GM18517 (cell line): ENCODE measurements around the gene PITPNM1.
A peak's percentile ranks its signal among the peaks of the same experiment; 100 is the strongest.
"Not testable (repeated sequence)": the region's sequence is repeated elsewhere in the genome, so short reads cannot be mapped to it uniquely, and the experiment has no call there.

Source experiments
- ATAC-seq: cut with Tn5 transposase; IDR thresholded peaks from one replicate; pipeline ENCODE4 v1.9.1; 2021; ENCODE audit warnings: mild to moderate bottlenecking, moderate library complexity; ENCODE audit not compliant: unreplicated experiment

The PITPNM1 gene

GRCh38 chr11:67523556-67524479 is 18.7 kb upstream of the PITPNM1 start:
- ATAC-seq = no peak

- ATAC-seq = no peak
Observed at GRCh38 chr11:67522844-67523555, 17.8 kb upstream of the PITPNM1 start, which contains the start of gene CABP2. CABP2 (minus strand) TSS chr11:67523446; CDS start chr11:67523326, 120 bp downstream.

DNA sequence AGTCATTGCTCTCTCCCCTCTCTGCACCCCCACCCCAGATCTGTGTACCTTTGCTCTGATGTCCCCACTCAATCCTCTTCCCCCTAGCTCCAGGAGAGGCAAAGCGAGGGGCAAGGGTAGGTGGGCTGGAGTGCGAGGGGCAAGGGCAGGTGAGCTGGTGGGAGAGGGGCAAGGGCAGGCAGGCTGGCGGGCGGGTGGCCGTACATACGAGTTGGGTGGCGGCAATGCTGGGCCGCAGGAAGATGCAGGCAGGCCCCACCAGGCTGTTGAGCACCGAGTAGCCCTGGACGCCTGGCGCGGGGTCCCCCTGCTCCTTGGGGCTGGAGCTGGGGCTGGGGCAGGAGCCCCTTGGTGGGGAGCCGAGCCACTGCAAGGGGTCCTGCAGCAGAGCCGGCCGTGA is 17.2 kb upstream of the PITPNM1 start:
- ATAC-seq = no peak

GRCh38 chr11:67521924-67522323 is 16.8 kb upstream of the PITPNM1 start:
- ATAC-seq = no peak

GRCh38 chr11:67520856-67521824 is 16.0 kb upstream of the PITPNM1 start:
- no peak for ATAC-seq

GRCh38 chr11:67519726-67520125 is 14.6 kb upstream of the PITPNM1 start:
- ATAC-seq = no peak

DNA sequence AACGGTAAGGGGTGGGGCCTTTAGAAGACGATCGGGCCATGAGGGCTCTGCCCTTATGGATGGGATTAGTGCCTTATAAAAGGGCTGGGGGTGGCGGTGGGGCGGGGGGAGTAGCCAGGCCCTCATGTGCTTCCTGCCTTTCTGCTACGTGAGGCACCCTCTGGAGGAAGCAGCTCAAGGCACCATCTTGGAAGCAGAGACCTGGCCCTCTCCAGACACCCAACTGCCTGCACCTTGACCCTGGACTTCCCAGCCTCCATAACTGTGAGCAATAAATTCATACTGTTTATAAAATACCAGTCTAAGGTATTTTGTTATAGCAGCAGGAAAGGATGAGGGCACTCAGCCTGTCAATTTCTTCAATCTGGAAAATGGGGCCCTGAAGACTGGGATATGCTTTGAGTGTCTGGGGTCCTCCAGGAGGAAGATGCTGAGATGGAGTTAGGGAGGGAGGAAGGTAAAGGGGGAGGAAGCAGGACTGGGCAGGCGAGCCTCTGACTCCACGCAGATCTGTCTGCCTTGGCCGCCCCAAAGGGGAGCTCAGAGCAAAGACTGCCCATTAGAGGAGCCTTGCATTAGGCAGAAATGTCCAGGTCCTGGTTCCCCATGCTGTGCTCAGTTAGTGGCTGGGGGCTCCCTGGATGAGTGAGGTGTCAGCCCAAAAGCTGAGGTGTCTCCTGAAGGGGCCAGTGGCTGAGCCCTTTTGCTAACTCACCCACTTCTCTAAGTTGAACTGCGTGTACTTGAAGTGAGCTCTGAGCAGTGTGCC is 12.8 kb upstream of the PITPNM1 start:
- no peak for ATAC-seq

DNA sequence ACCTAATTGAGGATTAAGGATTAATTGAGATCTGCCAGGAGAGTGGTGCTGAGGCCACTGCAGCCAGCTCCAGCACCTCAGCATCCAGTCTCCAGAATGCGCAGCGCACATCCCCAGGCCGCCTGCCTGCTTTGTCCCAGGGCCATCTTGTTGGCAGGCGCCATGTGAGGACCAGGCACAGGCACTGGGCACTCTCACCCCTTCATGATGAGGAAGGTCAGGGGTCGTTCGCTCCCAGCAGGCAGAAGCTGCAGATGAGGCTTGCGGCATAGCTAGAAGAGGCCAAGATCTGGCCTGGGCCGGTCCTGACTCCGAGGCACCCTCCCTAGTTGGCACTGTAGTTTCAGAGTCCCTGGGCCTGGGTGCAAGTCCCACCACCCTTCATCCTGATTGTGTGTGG is 11.6 kb upstream of the PITPNM1 start:
- ATAC-seq = no peak

GRCh38 chr11:67514116-67514515 is 9.0 kb upstream of the PITPNM1 start:
- ATAC-seq = no peak

DNA sequence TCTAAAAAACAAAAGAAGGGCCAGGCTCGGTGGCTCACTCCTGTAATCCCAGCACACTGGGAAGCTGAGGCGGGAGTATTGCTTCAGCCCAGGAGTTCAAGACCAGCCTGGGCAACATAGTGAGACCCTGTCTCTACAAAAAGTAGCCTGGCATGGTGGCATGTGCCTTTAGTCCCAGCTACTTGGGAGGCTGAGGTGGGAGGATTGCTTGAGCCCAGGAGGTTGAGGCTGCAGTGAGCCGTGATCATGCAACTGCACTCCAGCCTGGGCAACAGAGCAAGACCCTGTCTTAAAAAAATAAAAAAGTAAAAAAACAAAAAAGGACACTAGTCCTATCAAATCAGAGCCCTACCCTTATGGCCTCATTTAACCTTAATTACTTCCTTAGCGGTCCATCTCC is 6.4 kb upstream of the PITPNM1 start:
- not testable (repeated sequence) for ATAC-seq

DNA sequence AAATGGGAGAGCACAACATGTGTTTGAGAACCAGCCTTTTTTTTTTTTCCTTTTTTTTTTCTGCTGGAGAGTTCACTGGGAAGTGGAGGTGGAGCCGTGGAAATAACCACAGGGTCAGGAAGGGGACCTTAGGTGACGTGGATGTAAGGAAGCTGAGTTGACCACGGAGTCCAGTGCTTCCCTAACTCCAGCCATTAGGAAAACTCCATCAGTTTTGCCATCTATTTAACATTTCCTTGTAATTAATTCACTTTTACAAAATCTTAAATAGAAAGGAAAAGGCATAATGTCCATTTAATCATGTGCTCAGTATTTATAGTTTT is 4.8 kb upstream of the PITPNM1 start:
- ATAC-seq = no peak

GRCh38 chr11:67508486-67509121 is 3.4 kb upstream of the PITPNM1 start:
- ATAC-seq = peak; percentile 44

GRCh38 chr11:67507864-67508485 is 2.8 kb upstream of the PITPNM1 start, which contains the start of gene CDK2AP2:
CDK2AP2 (minus strand) TSS chr11:67508162; CDS start chr11:67508082, 80 bp downstream.
- peak; percentile 73 for ATAC-seq

DNA sequence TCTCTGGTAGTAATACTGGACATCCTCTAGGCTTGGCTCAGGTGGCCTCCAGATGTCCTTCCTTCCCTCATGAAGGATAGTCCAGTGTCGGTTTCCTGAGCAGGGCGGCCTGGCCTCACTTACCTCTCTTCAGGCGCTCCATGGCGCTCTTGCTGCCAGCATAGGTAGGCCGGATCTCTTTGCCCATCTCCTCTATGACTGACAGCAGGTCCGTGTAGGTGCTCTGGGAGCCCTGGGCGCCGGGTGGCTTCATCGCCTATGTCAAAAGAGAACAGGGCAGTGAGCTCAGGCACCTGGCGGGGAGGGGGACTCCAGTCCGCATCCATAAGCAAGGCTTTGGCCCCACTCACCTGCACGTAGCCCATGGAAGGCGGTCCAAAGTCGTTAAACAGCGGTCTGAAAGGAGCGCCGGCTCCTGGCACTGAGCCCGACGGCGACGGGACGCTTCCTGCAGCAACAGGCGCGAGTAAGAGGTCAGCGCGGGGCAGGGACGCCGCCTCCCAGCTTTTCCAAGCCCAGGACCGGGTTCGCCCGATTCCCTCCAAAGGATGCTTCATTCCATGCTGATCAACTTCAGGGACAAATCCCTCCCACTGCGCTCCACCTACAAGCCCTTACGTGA is 2.2 kb upstream of the PITPNM1 start:
- no peak for ATAC-seq

- ATAC-seq = no peak
Observed at GRCh38 chr11:67506426-67507051, 1.4 kb upstream of the PITPNM1 start.

- no peak for ATAC-seq
Observed at GRCh38 chr11:67505605-67506396, 638 bp upstream of the PITPNM1 start.
